Mononuclear cell (primary cell): Measurements from ENCODE around the gene SMAP2. TPM values are rescaled to one million over a fixed set of nuclear protein-coding genes. Genes with fewer than 3 reads are reported as not detected.

ENCODE experiments used
- H3K27me3 ChIP-seq: 2 replicates; pipeline ENCODE4 v1.6.0; 2011; ENCODE audit warnings: low read length, control low read depth; ENCODE audit not compliant: insufficient read depth
- H3K4me1 ChIP-seq: 2 replicates; pipeline ENCODE4 v1.5.1; 2011; ENCODE audit warnings: mild to moderate bottlenecking, low read length, control low read depth; ENCODE audit not compliant: insufficient read depth
- H3K4me3 ChIP-seq: 2 replicates; pipeline ENCODE4 v1.5.1; 2011; ENCODE audit warnings: mild to moderate bottlenecking, low read length, moderate library complexity
- H3K9me3 ChIP-seq: 2 replicates; pipeline ENCODE4 v1.5.1; 2011; ENCODE audit warnings: low read depth, mild to moderate bottlenecking, control low read depth, low read length
- total RNA-seq: library from RNA; depleted of rRNA; stranded (reverse); fragments of >200 nt; gene quantifications from one replicate; pipeline ENCODE4 v1.2.3, GENCODE V29; 2012

SMAP2 gene
- total RNA-seq, 1 donor: 201 TPM

DNA sequence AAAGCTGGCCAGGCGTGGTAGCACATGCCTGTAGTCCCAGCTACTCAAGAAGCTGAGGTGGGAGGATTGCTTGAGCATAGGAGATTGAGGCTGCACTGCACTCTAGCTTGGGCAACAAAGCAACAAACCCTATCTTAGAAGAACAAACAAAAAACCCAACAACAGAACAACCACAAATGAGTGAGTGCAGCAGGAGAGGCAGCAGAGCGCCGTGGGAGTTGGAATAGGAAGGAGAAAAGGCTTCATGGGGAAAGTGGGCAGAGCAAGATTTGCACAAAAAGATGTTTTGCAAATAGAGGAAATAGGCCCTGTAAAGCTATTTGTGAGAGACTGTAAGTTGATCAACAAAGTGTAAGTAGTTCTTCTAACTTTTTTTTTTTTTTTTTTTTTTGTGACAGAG, 19.6 kb downstream of the SMAP2 start:
- no peaks in the 10 kb centered on the region for H3K27me3 ChIP-seq
- H3K9me3 ChIP-seq: no peaks in the 10 kb centered on the region
- H3K4me3 ChIP-seq: no peak overlapping the region
- peaks cover 98% of the 10 kb centered on the region for H3K4me1 ChIP-seq

DNA sequence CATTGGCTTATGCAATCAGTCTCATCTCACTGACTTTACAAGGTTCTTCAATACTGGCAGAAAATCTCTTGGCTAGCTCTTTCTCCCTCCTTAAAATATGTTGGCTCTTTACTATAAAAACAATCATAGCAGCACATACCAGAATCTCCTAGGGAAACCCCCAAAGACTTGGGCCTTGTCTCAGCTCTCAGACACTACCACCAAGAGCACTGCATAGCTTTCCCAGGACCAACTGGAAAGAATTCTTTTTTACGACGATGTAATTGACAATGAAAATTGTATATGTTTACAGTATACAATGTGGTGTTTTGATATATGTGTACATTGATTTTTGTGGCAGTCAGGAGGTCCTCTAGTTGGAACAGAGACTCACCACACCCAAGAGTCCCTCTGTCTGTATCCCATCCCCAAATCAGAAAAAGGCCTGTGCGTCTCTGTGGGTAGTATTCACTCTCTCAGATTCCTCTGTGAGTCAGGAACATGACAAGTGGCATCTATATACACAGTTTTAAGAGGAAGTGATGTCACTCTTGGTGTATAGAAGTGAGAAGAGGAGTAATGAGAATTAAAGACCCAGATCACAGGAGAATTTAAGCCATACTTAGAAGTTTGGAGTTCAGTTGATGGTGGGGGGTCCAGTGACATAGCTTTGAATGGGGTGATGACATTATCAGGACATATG, 21.1 kb downstream of the SMAP2 start:
- Histone ChIP-seq H3K4me3 (no peak overlapping the region), H3K9me3 (no peaks in the 10 kb centered on the region), H3K27me3 (no peaks in the 10 kb centered on the region), H3K4me1 (peaks cover 99% of the 10 kb centered on the region)

DNA sequence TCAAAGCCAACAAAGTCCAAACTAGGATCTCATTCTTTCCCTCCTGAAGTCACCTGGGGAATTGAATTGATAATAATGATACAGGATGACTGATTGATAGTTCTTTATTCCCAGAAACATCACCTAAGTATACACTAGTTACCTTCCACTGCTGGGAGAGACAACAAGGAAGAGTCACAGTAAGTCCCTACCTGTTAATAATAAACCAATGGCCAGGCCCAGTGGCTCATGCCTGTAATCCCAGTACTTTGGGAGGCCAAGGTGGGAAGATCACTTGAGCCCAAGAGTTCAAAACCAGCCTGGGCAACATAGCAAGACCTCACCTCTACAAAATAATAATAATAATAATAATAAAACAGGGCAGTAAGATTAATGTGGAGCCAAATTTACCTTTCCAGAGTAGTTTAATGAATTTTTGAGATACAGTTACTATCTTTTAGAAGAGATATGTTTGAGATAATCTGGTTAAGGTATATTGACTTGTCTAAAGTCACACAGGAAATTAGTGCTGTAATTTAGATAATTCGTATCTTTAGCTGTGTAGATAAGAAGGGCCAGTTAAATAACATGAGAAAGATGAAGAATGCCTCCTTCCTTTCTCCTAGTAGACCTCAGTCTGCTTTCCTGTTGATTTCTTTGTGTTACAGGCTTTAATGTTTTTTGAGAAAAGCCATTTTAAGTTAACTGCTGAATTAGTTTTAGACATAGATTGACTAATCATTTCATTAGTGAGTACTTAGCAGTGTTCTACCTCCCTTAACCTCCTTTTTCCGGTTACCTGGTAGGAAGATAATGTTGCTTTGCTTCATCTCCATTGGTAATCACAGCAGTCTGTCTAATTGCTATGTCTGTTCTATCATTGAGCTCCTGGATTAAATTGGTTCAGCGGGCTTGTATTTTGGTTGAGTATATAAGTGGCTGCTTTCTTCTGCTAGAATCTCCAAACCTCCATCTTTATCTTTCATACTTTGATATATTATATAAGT, 22.0 kb downstream of the SMAP2 start:
- Histone ChIP-seq H3K4me1 (peaks cover 99% of the 10 kb centered on the region), H3K4me3 (no peak overlapping the region), H3K9me3 (no peaks in the 10 kb centered on the region), H3K27me3 (no peaks in the 10 kb centered on the region)

DNA sequence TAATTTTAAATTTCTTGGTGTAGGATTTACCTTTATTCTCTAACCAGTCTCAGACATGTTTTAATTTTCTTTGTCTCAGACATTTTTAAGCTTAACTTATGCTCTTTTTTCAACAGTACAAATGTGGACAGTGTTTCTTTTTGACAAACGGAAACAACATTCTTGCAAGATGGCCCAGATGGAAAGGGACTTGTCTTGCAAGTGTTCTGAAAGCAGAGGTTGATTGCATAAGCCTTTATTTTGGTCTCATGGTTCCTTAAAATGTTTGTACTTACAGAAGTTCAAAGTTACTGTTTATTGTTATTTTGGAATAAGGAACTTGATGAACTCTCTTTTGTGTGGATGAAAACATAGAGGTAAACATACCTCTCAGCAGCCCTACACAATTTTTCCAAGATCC, 22.9 kb downstream of the SMAP2 start:
- no peaks in the 10 kb centered on the region for H3K27me3 ChIP-seq
- H3K9me3 ChIP-seq: no peaks in the 10 kb centered on the region
- no peak overlapping the region for H3K4me3 ChIP-seq
- peaks cover 99% of the 10 kb centered on the region for H3K4me1 ChIP-seq

DNA sequence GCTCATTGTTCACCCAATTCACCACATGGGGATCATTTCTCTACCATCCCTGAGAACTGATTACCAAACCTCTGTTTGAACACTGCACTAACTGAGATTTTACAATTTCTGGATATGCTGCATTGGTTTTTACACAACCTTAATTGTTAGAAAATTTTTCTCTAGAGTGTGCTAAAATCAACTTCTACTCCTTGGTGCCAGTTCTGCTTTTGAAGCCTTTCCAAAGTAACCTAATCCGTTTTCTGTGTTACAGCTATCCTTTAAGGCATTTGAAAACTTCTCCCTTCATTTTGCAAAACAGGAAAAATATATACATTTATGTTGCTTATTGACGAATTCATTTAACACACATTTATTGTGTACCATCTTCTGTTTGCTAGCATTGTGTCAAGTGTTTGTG, 23.7 kb downstream of the SMAP2 start:
- Histone ChIP-seq H3K4me3 (no peak overlapping the region), H3K9me3 (no peaks in the 10 kb centered on the region), H3K27me3 (no peaks in the 10 kb centered on the region), H3K4me1 (peaks cover 97% of the 10 kb centered on the region)

DNA sequence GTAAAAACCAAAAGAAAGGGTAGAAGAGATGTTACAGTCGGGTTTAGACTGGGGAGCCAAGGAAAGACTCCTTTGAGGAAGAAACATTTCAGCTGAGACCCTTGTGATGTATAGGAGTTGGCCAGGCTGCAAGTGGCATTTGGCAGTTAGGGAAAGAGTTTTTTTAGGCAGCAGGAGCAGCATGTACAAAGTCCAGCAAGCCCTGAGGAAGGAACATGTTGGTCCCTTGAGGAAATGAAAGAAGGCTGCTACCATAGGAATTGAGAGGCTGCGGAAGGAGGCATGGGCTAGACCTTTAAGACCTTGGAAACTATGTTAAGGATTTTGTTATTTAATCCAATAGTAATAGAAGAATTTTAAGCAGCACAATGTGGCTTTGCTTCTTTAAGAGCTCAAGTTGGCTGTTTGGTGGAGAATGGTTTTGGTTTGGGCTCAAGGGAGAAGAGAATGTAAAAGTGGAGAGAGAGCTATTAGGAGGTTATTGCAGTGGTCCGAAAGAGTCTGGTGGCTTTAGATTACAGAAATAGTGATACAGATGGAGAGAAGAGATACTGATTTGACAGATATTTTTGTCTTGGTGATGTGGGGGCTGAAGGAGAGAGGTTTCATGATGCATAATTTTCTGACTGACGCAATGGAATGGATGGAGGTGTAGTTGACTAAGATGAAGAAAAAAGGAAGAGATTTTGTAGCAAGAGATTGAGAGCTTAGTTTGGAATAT, 26.6 kb downstream of the SMAP2 start:
- H3K9me3 ChIP-seq: no peaks in the 10 kb centered on the region
- no peaks in the 10 kb centered on the region for H3K27me3 ChIP-seq
- peaks cover 93% of the 10 kb centered on the region for H3K4me1 ChIP-seq
- no peak overlapping the region for H3K4me3 ChIP-seq

DNA sequence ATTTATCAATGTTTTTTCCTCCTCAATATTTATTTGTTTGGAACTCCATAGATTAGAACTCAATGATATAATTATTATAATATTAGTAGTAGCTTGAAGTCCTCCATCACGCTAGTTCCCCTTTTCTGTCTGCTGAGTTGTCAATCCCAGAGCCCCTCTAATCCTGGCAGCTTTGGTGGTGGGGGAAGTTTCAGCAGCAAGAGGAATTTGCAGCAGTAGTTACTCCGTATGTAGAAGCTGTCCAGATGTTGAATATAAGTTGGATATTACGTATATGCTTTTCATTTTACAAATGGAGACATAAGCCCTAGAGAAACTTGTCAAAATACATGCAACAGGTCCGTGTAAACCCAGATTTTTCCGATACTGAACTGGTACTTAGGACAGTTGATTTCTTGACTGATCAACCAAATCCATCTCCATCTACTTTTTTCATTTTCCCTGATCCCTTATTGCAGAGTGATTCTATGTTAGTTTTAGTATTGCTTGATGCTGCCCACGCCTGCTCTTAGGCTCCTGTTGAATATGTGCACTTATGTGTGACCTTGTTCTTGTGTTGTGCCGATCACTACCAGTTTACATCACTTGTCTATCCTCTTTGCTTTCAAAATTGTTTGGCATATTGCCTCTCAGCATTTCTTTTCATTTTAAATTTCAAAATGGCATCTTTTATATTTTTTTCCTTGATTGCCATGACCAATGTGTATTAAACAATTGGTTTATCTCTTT, 28.1 kb downstream of the SMAP2 start:
- Histone ChIP-seq H3K9me3 (no peaks in the 10 kb centered on the region), H3K4me3 (no peak overlapping the region), H3K27me3 (no peaks in the 10 kb centered on the region), H3K4me1 (peaks cover 80% of the 10 kb centered on the region)

DNA sequence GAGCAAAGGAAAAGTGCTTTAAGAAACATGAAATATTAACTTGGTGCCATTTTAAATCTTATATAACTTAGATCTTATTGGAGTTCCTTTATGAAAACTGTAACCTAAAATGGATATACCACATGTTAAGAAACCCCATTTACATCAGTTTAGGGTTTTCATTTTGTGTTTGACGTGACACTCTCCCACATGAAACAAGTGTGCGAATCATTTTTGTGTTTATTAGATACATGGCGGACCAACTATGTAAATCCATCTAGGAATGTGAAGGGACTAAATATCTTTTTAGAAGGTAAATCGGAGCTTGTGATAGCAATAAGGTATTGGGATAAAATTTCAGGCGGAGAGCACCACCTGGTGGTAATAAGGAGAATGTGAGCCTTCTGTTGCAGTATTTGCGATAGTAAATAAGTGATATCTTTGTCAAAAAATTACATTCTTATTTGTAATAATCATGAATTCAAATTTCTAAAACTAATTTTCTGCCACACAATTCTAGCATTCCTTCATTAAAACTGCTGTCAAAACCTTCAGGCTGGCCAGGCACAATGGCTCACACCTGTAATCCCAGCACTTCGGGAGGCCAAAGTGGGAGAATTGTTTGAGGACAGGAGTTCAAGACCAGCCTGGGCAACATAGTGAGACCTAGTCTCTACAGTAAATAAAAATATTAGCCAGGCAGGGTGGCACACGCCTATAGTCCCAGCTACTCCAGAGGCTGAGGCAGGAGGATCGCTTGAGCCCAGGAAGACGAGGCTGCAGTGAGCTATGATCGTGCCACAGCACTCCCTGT, 31.3 kb downstream of the SMAP2 start:
- Histone ChIP-seq H3K4me1 (peaks cover 48% of the 10 kb centered on the region), H3K27me3 (no peaks in the 10 kb centered on the region), H3K4me3 (no peak overlapping the region), H3K9me3 (no peaks in the 10 kb centered on the region)

DNA sequence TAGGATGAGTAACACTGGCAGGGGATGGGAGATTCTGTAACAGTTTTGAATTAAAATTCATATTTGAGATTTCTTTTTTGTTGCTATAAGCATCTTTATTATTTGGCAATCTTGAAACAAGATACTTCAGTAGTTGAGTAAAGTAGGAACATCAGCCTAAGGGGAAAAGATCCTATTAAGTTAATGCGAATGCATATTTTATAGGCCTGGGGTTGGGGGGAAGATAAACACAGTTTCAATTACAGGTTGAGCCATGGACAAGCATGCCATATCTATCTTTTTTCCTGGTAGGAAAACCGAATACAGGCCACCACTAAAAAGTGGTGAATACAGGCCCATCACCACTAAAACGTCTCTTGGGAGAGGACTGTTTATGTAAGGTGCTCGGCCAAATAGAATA, 32.3 kb downstream of the SMAP2 start:
- Histone ChIP-seq H3K27me3 (no peaks in the 10 kb centered on the region), H3K9me3 (no peaks in the 10 kb centered on the region), H3K4me3 (no peak overlapping the region), H3K4me1 (peaks cover 39% of the 10 kb centered on the region)

DNA sequence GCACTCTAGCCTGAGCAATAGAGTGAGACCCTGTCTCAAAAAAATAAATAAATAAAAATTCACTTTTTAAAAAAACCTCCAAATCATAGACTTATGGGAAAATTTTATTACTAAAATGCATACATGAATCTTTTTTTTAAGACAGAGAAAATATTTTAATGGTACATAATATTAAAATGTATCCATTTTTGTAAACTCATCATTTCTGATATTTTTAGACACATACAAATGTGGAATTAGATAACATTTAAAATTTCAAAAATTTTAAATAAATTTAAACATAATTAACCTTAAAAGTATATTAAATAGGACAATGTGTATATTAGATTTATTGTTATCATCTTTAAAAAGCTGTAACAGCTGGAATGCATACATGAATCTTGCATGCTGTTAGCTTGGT, 33.9 kb downstream of the SMAP2 start:
- Histone ChIP-seq H3K4me3 (no peak overlapping the region), H3K9me3 (no peaks in the 10 kb centered on the region), H3K4me1 (peaks cover 25% of the 10 kb centered on the region), H3K27me3 (no peaks in the 10 kb centered on the region)

DNA sequence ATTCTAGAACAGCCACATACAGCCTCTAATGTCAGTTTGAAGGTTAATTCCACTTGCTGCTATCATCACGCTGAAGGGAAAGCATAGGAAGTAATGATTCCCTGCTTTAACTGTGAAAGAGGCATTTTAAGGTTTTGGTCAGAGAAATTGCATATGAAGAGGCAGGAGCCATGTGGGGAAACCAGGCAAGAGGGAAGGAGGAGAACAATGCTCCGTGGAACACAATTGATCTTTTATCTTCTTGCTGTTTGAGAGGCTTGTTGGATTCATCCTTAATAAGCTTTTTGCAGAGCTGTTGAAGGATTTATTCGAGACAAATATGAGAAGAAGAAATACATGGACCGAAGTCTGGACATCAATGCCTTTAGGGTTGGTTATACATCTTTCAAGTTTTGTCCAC, 35.9 kb downstream of the SMAP2 start:
- Histone ChIP-seq H3K9me3 (no peaks in the 10 kb centered on the region), H3K27me3 (no peaks in the 10 kb centered on the region), H3K4me3 (no peak overlapping the region), H3K4me1 (peaks cover 8% of the 10 kb centered on the region)

DNA sequence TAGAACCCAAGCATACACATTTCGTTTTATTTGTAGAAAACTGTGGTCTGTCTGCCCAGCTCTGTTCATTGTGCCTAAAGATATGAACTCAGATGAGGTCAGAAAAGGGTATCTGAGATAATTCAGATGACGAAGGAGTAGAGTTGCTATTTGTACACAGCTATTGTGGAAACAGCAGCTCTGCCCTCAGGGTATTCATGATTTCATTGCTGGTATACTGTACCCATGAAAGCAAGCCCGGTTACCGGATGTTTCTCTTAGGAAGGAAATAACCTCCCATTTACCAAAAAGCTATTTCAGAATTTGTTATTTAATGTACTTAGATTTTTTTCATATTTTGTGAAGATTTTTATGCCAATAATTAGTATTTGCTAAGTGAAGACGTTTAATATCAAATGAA, 37.8 kb downstream of the SMAP2 start:
- H3K4me3 ChIP-seq: no peak overlapping the region
- no peaks in the 10 kb centered on the region for H3K27me3 ChIP-seq
- peaks cover 8% of the 10 kb centered on the region for H3K4me1 ChIP-seq
- H3K9me3 ChIP-seq: no peaks in the 10 kb centered on the region

DNA sequence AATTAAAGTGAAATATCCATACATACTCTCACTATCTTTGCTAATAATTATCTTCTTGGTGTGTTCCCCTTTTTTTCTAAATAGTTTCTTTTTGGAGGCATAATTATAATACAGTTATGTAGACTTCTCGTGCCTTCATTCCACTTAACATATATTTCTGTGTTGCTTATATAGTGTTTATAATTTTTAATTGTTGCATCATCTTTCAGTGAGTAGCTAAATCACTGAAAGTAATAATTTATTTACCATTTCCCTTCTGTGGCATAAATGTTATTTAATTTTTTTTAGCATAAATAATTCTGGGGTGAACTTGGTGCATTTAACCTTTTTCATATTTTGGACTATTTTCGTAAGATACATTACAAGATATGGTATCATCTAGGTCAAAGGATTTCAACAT, 38.3 kb downstream of the SMAP2 start:
- Histone ChIP-seq H3K4me1 (peaks cover 8% of the 10 kb centered on the region), H3K27me3 (no peaks in the 10 kb centered on the region), H3K4me3 (no peak overlapping the region), H3K9me3 (no peaks in the 10 kb centered on the region)
